Upper lobe of left lung (tissue), 6 donors: ENCODE results near the gene FOXL3. TPM values are rescaled to one million over a fixed set of nuclear protein-coding genes. Genes with fewer than 3 reads are reported as not detected.

ENCODE experiments used
- ATAC-seq, 2 donors: fragments of 200-7000 bp; cut with Tn5 transposase; one replicate each; pipeline ENCODE4 v1.9.1; 2022; ENCODE audit warnings: mild to moderate bottlenecking in 2 of 2, moderate library complexity in 2 of 2; ENCODE audit not compliant: low FRiP score in 2 of 2
- DNase-seq, 2 donors: peaks; one replicate each; pipeline ENCODE4 v3.0.0-alpha.2; 2019 to 2020
- H3K27ac ChIP-seq, 4 donors: fragments of 200-600 bp; sonication (generic); one replicate each; pipeline ENCODE4 v1.5.1; 2016 to 2019
- H3K27me3 ChIP-seq, 4 donors: fragments of 200-600 bp; sonication (generic); one replicate each; pipeline ENCODE4 v1.5.1; 2017 to 2019
- H3K36me3 ChIP-seq, 4 donors: fragments of 200-600 bp; sonication (generic); one replicate each; pipeline ENCODE4 v1.5.1; 2016 to 2019
- H3K4me1 ChIP-seq, 4 donors: fragments of 200-600 bp; sonication (generic); one replicate each; pipeline ENCODE4 v1.5.1; 2018 to 2019
- H3K4me3 ChIP-seq, 4 donors: fragments of 200-600 bp; sonication (generic); one replicate each; pipeline ENCODE4 v1.5.1; 2017 to 2019; ENCODE audit warnings: mild to moderate bottlenecking in 2 of 4, moderate library complexity in 1 of 4
- H3K9me3 ChIP-seq, 4 donors: fragments of 200-600 bp; sonication (generic); one replicate each; pipeline ENCODE4 v1.5.1; 2018 to 2019
- EP300 ChIP-seq, 4 donors: sonication (generic); formaldehyde crosslinking; IDR thresholded peaks; one replicate each; pipeline ENCODE4 v1.5.1; 2017; ENCODE audit warnings: antibody characterized with exemption in 4 of 4, control low read depth in 2 of 4
- POLR2A ChIP-seq, 4 donors: fragments of 450-650 bp; IDR thresholded peaks; one replicate each; pipeline ENCODE4 v1.5.1; 2016 to 2017; ENCODE audit warnings: antibody characterized with exemption in 4 of 4, mild to moderate bottlenecking in 2 of 4
- POLR2AphosphoS5 ChIP-seq, 2 donors: sonication (generic); formaldehyde crosslinking; IDR thresholded peaks; one replicate each; pipeline ENCODE4 v1.5.1; 2017; ENCODE audit warnings: antibody characterized with exemption in 2 of 2
- WGBS, 2 donors: methylation state at CpG; one replicate each; pipeline ENCODE4 v1.1.5; 2017 to 2018; 5-methylcytosine and 5-hydroxymethylcytosine counted together
- total RNA-seq, 6 donors: library from RNA; depleted of rRNA in 4 of 6; stranded (reverse); fragments of >200 nt in 4 of 6; gene quantifications; one replicate each; pipeline versions ENCODE4 v1.1.0 to v1.2.1, GENCODE V29; 2016 to 2021
- TF ChIP-seq, protein P1 (sequence below), 6 experiments: fragments of 450-650 bp in 4 of 6; fragments of 200-600 bp in 2 of 6; sonication (generic) in 2 of 6; IDR thresholded peaks; one replicate each; pipeline ENCODE4 v1.5.1; 2016 to 2019; ENCODE audit warnings: antibody characterized with exemption in 6 of 6
- donor health status: DM: no; HTN: no; CAD: no; lungs with moderate emphysema.
- donor health status: DM: no; HTN: yes; CAD: no; lungs with severe emphysema.

FOXL3 gene
- total RNA-seq, 6 donors from 2014 or later, result not detected

DNA sequence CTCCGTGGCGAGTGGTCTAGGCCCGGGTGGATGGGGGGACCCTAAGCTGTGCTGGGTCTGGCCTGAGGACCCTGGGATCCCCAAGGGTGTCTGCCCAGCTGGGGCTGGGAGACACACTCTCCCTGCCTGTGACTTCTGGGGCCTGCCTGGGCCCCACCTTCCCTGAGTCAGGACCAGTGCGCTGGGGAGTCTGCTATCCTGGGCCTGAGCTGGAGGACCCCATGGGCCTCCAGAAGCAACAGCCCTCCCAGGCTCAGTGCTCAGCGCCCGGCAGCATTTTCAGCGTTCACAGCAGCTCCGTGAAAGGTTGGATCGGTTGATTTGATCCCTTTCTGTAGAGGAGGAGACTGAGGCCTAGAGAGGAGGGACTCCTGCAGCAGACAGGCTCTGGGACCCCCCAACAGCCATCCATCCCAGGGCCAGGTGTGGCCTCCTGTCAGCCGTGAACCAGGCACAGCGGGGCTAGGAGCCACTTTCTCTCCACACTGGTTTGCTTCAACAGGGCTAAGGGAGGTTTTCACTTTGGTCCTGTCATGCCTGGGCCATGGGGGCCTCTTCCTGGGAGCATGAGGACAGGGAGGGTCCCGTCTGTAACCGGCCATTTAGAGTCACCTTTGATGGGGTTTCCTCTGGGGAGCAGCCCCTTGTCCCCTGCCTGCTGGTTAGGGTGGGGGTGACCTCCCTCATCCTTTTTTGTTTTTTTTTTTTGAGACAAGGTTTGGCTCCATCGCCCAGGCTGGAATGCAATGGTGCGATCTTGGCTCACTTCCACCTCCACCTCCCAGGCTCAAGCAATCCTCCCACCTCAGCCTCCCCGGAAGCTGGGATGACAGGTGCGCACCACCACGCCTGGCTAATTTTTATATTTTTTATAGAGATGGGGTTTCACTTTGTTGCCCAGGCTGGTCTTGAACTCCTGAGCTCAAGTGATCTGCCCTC lies 12.4 kb downstream of the FOXL3 start:
- H3K4me3 ChIP-seq, result no peak overlapping the region
- H3K36me3 ChIP-seq, result no peaks in the 10 kb centered on the region
- ATAC-seq (no peak), DNase-seq (peak; percentile 4 to 39)
- H3K27ac ChIP-seq, result no peak overlapping the region
- H3K9me3 ChIP-seq, result no peaks in the 10 kb centered on the region
- whole genome bisulfite sequencing, 2 donors, result 90 to 91% methylated on average over 7 to 18 of the region's 18 CpGs
- H3K4me1 ChIP-seq, result no peaks in the 10 kb centered on the region
- no peaks in the 10 kb centered on the region for H3K27me3 ChIP-seq
- TF ChIP-seq POLR2A (IDR thresholded peaks at IDR 0.05), result no peak
- no peak for TF ChIP-seq POLR2AphosphoS5 (IDR thresholded peaks at IDR 0.05)
- TF ChIP-seq, protein P1, sequence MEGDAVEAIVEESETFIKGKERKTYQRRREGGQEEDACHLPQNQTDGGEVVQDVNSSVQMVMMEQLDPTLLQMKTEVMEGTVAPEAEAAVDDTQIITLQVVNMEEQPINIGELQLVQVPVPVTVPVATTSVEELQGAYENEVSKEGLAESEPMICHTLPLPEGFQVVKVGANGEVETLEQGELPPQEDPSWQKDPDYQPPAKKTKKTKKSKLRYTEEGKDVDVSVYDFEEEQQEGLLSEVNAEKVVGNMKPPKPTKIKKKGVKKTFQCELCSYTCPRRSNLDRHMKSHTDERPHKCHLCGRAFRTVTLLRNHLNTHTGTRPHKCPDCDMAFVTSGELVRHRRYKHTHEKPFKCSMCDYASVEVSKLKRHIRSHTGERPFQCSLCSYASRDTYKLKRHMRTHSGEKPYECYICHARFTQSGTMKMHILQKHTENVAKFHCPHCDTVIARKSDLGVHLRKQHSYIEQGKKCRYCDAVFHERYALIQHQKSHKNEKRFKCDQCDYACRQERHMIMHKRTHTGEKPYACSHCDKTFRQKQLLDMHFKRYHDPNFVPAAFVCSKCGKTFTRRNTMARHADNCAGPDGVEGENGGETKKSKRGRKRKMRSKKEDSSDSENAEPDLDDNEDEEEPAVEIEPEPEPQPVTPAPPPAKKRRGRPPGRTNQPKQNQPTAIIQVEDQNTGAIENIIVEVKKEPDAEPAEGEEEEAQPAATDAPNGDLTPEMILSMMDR (IDR thresholded peaks at IDR 0.05), result no peak
- TF ChIP-seq EP300 (IDR thresholded peaks at IDR 0.05), result no peak

DNA sequence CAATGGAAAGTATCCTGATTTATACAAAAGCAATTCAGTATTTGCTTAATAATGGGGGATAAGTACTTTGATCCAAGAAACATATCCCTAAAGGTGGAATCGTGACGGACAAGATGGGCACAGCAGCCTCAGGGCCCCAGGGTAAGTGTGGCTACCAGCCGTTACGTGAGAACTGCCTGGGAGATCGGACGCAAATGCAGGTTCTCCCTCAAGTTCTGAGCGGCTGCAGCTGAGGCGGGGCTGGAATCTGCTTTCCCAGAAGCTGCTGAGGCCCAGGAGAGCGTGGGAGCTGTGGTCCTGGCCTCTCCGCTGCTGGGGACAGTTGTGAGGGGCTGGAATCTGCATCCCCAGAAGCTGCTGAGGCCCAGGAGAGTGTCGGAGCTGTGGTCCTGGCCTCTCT lies 13.5 kb downstream of the FOXL3 start:
- peaks cover 0 to 3% (median 0%) of the 10 kb centered on the region in 4 donors for H3K9me3 ChIP-seq
- ATAC-seq (no peak), DNase-seq (no peak)
- H3K27ac ChIP-seq, result no peak overlapping the region
- no peak for TF ChIP-seq POLR2AphosphoS5 (IDR thresholded peaks at IDR 0.05)
- TF ChIP-seq POLR2A (IDR thresholded peaks at IDR 0.05), result no peak
- TF ChIP-seq, protein P1 (IDR thresholded peaks at IDR 0.05), result no peak
- no peak for TF ChIP-seq EP300 (IDR thresholded peaks at IDR 0.05)
- no peaks in the 10 kb centered on the region for H3K4me1 ChIP-seq
- 89 to 92% methylated on average over 8 to 11 of the region's 11 CpGs for WGBS, 2 donors
- H3K27me3 ChIP-seq, result no peaks in the 10 kb centered on the region
- H3K36me3 ChIP-seq, result no peaks in the 10 kb centered on the region
- H3K4me3 ChIP-seq, result no peak overlapping the region

DNA sequence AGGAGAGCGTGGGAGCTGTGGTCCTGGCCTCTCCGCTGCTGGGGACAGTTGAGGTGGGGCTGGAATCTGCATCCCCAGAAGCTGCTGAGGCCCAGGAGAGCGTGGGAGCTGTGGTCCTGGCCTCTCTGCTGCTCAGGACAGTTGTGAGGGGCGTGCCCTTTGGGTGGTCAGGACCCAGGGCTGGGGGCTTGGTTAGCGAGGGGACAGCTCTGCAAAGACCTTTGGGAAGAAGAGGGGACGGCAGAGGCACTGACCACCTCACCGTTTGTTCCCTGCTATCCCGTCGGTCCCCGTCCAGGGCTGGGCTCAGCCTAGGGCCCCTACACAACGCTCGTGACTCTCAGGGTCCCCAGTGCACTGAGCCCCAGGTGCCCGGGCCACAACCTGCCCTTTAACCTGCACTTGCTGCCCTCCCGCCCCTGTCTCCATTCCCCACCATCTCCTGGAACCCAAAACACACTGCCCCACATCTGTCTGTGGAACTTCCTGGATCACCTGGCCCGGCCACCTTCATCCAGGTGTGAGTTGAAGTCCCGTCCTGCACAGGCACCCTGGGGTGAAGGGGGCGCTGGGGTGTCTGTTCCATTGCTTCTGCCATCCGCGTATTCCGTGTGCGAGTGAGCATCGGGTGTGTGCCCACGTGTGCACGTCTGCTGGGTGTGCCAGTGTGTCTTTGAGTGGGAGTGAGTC lies 14.1 kb downstream of the FOXL3 start:
- no peaks in the 10 kb centered on the region for H3K36me3 ChIP-seq
- no peak overlapping the region for H3K4me3 ChIP-seq
- 89 to 90% methylated on average over 14 to 24 of the region's 24 CpGs for WGBS, 2 donors
- TF ChIP-seq POLR2AphosphoS5 (IDR thresholded peaks at IDR 0.05) (no peak), EP300 (IDR thresholded peaks at IDR 0.05) (no peak), POLR2A (IDR thresholded peaks at IDR 0.05) (no peak)
- TF ChIP-seq, protein P1 (IDR thresholded peaks at IDR 0.05), result no peak
- no peak overlapping the region for H3K27ac ChIP-seq
- no peaks in the 10 kb centered on the region for H3K4me1 ChIP-seq
- H3K27me3 ChIP-seq, result no peaks in the 10 kb centered on the region
- ATAC-seq (no peak), DNase-seq (peak in 1 of 2 donors; percentile 48)
- peaks cover 0 to 3% (median 0%) of the 10 kb centered on the region in 4 donors for H3K9me3 ChIP-seq

DNA sequence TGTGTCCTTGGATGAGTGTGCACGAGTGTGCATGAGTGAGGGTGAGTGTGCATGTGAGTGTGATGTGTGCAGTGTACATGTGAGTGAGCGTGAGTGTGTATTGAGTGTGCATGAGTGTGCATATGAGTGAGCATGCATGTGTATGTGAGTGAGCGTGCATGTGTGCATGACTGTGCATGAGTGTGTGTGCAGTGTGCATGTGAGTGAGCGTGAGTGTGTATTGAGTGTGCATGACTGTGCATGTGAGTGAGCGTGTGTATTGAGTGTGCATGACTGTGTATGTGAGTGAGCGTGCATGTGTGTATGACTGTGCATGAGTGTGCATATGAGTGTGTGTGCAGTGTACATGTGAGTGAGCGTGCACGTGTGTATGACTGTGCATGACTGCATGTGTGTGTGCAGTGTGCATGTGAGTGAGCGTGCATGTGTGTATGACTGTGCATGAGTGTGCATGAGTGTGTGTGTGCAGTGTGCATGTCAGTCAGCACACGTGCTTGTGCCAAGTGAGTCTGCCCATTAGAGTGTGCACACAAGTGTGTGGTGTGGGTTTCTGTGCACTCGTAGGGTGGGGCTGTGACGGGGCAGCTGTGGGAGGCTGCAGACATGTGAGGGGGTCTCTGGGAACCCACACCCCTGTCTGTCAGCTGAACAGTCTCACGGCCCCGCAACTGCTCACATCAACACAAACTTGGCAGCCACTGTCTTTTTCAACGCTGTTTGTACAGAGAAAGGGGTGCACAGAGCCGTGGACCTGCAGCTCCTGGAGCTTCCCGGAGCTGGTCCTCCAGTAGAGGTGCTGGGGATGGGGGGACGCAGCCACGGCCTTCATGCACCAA lies 14.8 kb downstream of the FOXL3 start:
- TF ChIP-seq POLR2AphosphoS5 (IDR thresholded peaks at IDR 0.05) (no peak), EP300 (IDR thresholded peaks at IDR 0.05) (no peak), POLR2A (IDR thresholded peaks at IDR 0.05) (no peak)
- TF ChIP-seq, protein P1 (IDR thresholded peaks at IDR 0.05), result no peak
- no peak overlapping the region for H3K4me3 ChIP-seq
- ATAC-seq, result peak in 1 of 2 donors; percentile 8

More for the DNA sequence above, 14.8 kb downstream of the FOXL3 start:
- no peaks in the 10 kb centered on the region for H3K27me3 ChIP-seq
- no peak overlapping the region for H3K27ac ChIP-seq
- 85 to 87% methylated on average over 13 to 19 of the region's 19 CpGs for WGBS, 2 donors
- H3K9me3 ChIP-seq, result peaks cover 0 to 3% (median 0%) of the 10 kb centered on the region in 4 donors
- no peaks in the 10 kb centered on the region for H3K36me3 ChIP-seq
- no peaks in the 10 kb centered on the region for H3K4me1 ChIP-seq
- DNase-seq, result no peak
